ENCODE data around the gene TAS1R3. TPM values are rescaled to one million over a fixed set of nuclear protein-coding genes. Genes with fewer than 3 reads are reported as not detected.

Gene TAS1R3
- total RNA-seq, 1 donor from 2014 or later: 0.40 TPM

DNA sequence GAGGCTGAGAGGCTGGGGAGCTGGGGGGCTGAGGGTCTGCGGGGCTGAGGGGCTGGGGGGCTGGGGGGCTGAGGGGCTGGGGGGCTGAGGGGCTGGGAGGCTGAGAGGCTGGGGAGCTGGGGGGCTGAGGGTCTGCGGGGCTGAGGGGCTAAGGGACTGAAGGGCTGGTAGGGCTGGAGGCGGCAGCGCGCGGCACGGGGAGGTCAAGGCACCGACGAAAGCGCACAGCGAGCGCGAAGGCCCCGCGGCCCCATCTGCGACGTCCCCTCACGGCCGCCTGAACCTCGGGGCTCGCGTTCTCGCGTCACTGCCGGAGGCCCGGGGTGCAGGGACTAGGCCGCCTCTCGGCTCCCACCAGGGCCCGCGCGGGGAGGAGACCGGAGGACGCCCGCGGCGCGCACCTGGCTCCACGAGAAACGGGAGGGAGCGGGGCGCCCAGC is 7.0 kb upstream of the TAS1R3 start:
- no peak for DNase-seq (ENCODE audit: low spot score)

DNA sequence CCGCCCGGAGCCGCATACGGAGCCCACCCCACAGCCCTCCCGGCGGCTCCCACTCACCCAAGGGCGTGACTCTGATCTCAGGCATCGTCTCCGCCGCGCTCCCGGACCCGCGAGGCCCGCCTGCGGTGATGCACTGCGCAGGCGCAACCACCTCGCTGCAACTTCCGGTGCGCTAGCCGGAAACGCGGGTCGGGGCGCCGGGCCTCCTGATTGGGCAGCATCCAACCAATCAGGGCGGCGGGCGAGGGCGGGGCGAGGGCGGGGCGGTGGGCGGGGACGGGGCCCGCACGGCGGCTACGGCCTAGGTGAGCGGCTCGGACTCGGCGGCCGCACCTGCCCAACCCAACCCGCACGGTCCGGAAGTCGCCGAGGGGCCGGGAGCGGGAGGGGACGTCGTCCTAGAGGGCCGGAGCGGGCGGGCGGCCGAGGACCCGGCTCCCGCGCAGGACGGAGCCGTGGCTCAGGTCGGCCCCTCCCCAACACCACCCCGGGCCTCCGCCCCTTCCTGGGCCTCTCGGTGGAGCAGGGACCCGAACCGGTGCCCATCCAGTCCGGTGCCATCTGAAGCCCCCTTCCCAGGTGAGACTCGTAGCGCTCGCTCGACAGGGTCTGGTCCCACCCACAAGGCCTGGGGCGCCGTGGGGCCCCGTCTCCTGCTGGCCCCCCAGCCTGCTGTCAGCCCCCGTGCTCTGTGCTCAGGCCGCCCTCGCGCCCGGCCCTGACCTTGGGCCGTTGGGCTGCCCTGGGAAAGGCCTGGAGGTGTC is 6.4 kb upstream of the TAS1R3 start, which contains the start of the genes CPTP and INTS11:
Gene CPTP (plus strand): TSS at position 279 of the 764 bp plus-strand sequence. CDS start 2,109 bp downstream, outside the sequence.
Gene INTS11 (minus strand): TSS at position 137 of the 764 bp plus-strand sequence. CDS start 52 bp downstream, at position 85.
- peak; percentile 95 for DNase-seq (ENCODE audit: low spot score)

DNA sequence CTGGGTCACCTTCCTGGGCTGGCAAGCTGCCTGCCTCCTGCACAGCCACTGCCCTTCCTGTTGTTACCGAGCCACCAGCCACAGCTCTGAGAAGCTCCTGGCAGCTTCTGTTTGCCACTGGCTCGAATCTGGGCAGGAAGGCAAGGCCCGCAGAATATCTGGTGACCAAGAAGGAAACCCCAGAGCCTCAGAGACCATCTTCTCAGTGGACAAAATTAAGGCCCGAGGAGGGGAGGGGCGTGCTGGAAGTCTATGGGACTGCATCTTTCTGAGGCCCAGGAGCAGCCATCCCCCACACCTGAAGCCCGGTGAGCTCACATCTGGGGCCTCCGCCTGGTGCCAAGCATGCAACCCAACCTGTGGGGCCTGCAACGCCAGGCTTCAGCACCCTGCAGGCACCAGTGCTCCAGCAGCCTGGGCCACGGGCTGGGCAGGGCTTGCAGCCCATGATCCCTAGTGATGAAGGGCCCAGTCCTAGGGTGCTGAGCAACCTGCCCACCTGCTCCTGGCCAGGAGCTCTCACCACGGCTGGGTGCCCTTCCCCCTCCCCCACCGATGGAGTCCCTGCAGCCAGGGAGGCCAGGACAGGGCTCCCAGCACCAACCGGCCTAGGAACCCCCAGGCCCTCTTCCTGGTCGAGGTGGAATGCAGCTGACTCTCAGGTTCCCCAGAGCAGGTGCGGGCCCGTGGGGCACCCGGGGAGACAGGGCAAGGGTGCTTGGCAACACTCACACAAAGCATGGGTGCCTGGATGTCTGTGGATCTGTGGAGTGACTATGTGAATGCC is 5.6 kb upstream of the TAS1R3 start:
- no peak for DNase-seq (ENCODE audit: low spot score)

DNA sequence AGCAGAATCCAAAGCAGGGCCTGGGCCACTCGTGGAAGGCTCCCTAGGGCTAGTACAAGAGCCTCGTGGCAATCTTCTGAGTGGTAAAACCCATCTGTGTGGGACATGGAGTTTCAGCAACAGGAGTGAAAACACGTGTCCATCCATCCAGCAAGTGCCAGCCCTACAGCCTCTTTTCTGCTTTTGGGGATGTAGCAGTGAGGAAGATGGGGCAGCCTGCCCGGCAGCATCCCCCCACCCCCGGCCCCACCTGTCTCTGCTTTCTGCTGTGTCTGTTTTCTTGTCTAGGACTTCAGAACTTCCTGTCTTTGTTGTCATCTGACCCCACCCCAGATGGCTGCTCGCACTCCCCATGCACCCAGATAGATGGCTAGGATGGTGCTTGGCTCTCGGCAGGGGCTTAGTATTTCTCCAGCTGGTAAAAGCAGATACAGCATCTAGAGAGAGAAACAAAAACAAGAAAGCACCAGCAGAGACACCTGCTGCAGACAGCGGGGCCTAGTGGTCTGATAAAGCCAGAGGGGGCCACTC is 4.9 kb upstream of the TAS1R3 start:
- DNase-seq (ENCODE audit: low spot score): no peak

DNA sequence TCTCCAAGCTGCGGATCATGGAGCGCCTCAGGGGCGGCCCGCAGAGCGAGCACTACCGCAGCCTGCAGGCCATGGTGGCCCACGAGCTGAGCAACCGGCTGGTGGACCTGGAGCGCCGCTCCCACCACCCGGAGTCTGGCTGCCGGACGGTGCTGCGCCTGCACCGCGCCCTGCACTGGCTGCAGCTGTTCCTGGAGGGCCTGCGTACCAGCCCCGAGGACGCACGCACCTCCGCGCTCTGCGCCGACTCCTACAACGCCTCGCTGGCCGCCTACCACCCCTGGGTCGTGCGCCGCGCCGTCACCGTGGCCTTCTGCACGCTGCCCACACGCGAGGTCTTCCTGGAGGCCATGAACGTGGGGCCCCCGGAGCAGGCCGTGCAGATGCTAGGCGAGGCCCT is 3.8 kb upstream of the TAS1R3 start:
- no peak for DNase-seq (ENCODE audit: low spot score)

DNA sequence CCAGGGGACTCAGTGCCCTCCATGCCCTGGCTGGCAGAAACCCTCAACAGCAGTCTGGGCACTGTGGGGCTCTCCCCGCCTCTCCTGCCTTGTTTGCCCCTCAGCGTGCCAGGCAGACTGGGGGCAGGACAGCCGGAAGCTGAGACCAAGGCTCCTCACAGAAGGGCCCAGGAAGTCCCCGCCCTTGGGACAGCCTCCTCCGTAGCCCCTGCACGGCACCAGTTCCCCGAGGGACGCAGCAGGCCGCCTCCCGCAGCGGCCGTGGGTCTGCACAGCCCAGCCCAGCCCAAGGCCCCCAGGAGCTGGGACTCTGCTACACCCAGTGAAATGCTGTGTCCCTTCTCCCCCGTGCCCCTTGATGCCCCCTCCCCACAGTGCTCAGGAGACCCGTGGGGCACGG is 2.8 kb upstream of the TAS1R3 start:
- no peak for DNase-seq (ENCODE audit: low spot score)

DNA sequence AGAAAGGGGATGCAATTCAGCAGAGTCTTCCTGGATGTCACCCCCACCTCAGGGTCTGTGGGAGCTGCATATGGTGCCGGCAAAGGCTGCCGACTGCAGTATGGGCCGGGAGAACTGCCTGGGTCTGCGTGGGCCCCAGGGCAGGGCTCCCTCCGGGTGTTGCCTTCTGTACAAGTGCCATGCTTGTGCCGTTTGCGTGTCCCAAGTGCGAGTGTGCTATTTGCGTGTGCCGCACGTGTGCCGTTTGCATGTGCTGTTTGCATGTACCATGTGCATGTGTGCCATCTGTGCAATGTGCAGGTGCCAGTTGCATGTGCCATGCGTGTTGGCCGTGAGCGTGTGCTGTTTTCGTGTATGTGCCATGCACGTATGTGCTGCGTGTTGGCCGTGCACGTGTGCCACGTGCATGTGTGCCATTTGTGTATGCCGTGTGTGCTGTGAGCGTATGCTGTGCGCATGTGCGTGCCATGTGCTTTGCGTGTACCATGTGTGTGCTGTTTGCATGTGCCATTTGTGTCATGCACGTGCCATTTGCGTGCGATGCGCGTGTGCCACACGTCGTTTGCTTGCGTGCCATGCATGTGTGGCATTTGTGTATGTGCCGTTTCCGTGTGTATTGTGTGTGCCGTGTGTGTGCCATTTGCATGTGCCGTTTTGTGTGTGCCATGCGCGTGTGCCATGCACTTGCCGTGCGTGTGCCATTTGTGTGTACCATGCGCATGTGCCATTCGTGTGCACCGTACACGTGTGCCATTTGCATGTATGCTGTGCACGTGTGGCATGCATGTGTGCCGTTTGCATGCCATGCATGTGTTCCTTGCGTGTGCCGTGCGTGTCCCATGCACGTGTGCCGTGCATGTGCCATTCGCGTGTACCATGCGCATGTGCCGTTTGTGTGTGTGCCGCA is 1.5 kb upstream of the TAS1R3 start:
- no peak for DNase-seq (ENCODE audit: low spot score)

DNA sequence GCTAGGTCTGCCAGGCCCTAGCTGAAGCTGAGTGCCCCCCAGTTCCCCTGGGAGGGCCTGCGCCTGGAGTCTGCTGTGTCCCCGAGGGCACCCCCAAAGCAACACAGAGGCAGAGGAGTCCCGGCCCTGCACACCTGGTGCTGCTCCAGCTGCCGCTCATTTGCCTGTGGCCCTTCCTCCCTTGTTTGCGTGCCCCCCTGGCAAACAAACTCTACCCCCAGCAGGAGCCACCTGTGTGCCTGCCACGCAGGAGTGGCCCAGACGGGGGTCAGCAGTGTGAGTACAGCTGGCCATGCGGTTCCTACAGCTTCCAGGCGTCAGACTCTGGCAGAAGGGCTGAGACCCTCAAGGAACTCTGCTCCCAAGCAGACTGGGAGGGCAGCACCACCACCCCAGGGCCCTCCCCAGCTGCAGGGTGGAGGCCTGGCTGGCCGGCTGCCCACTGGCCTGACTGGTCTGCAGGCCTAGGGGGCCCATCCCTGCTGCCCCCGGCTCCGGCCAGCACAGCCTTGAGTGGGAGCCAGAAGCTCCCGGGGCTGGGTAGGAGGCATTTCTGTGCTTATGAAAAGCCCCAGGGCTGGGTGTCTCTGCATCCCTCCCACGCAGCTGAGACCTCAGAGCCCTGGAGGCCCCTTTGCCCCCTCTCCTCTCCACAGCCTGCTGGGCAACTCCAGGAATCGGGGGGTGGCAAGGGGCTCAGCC is 563 bp upstream of the TAS1R3 start:
- no peak for DNase-seq (ENCODE audit: low spot score)

DNA sequence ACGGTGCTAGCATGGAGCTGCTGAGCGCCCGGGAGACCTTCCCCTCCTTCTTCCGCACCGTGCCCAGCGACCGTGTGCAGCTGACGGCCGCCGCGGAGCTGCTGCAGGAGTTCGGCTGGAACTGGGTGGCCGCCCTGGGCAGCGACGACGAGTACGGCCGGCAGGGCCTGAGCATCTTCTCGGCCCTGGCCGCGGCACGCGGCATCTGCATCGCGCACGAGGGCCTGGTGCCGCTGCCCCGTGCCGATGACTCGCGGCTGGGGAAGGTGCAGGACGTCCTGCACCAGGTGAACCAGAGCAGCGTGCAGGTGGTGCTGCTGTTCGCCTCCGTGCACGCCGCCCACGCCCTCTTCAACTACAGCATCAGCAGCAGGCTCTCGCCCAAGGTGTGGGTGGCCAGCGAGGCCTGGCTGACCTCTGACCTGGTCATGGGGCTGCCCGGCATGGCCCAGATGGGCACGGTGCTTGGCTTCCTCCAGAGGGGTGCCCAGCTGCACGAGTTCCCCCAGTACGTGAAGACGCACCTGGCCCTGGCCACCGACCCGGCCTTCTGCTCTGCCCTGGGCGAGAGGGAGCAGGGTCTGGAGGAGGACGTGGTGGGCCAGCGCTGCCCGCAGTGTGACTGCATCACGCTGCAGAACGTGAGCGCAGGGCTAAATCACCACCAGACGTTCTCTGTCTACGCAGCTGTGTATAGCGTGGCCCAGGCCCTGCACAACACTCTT is 1.1 kb downstream of the TAS1R3 start:
- no peak for DNase-seq (ENCODE audit: low spot score)

DNA sequence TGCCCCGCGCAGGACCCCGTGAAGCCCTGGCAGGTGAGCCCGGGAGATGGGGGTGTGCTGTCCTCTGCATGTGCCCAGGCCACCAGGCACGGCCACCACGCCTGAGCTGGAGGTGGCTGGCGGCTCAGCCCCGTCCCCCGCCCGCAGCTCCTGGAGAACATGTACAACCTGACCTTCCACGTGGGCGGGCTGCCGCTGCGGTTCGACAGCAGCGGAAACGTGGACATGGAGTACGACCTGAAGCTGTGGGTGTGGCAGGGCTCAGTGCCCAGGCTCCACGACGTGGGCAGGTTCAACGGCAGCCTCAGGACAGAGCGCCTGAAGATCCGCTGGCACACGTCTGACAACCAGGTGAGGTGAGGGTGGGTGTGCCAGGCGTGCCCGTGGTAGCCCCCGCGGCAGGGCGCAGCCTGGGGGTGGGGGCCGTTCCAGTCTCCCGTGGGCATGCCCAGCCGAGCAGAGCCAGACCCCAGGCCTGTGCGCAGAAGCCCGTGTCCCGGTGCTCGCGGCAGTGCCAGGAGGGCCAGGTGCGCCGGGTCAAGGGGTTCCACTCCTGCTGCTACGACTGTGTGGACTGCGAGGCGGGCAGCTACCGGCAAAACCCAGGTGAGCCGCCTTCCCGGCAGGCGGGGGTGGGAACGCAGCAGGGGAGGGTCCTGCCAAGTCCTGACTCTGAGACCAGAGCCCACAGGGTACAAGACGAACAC is 1.8 kb downstream of the TAS1R3 start:
- DNase-seq (ENCODE audit: low spot score): no peak

DNA sequence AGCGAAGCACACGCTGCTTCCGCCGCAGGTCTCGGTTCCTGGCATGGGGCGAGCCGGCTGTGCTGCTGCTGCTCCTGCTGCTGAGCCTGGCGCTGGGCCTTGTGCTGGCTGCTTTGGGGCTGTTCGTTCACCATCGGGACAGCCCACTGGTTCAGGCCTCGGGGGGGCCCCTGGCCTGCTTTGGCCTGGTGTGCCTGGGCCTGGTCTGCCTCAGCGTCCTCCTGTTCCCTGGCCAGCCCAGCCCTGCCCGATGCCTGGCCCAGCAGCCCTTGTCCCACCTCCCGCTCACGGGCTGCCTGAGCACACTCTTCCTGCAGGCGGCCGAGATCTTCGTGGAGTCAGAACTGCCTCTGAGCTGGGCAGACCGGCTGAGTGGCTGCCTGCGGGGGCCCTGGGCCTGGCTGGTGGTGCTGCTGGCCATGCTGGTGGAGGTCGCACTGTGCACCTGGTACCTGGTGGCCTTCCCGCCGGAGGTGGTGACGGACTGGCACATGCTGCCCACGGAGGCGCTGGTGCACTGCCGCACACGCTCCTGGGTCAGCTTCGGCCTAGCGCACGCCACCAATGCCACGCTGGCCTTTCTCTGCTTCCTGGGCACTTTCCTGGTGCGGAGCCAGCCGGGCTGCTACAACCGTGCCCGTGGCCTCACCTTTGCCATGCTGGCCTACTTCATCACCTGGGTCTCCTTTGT is 2.6 kb downstream of the TAS1R3 start:
- no peak for DNase-seq (ENCODE audit: low spot score)

DNA sequence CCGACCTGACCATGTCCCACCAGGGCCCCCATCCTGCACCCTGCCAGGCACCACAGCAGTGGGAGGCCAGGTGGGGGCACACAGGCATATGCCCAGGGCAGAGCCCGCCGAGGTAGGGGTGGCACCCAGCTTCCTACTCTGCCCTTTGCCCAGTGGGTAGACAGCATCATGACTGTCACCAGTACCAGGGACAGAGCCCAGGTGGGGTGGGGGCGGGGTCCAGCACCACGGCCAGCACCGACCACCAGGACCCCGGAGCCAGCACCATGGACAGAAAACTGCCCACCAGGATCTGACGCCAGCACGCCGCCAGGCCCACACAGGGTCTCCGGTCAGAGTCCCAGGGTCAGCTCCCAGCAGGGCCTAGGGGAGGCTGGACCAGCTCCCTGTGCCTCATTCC is 3.8 kb downstream of the TAS1R3 start:
- DNase-seq (ENCODE audit: low spot score): no peak

DNA sequence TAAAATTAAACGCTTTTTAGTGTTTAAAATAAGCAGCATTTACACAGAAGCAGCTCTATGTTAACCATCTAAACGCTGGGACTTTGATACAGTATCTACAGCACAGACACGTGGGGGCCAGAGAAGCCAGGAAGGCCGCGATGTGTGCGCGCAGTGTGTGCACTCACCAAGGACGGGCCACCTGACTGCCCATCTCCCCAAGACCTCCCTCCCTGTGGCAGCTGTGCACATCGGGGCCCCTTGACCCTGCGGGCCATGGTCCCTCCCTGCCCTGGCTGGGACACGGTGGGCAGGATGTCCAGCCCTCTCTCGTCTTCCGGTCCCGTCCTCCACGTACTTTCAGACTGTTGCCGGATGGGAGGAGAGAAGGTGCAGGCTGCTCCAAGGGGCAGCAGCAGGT is 4.2 kb downstream of the TAS1R3 start:
- no peak for DNase-seq (ENCODE audit: low spot score)

DNA sequence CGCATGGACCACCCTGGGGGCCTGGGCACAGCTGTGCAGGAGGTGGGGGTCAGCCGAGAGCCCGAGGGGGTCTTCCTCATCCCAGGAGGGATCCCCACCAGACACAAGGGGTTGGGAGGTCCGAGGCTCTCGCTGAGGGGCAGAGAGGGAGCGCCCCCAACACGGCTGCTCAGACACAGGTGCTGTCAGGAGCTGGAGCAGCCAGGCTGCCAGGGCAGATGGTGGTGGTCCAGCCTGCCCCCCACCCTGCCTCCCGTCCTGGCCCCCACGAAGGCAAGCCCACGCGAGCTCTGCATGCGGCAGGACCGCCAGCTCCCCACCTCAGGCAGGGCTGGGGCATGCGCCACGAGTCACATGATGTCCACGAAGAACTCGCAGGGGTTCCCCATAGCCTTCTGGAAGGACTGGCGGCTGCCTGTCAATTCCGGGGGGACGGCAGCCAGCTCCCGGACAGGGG is 4.7 kb downstream of the TAS1R3 start:
- DNase-seq (ENCODE audit: low spot score): no peak

DNA sequence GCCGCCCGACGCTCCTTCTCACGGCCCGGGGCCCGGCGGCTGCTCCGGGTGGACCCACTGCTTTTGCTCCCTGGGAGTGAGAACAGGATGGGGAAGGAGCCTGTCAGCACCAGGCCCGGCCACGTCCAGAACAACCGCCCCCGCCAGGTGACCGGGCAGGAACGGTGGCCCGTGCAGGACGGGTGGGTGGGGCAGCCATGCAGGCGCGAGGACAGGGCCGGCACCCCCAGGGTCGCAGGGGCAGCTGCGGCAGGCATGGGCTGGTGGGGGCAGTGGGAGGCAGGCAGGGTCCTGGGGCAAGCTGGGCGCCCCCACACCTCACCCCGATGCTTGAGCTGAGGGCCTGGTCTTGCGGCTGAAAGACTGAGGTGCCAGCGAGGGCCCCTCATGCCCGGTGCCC is 5.4 kb downstream of the TAS1R3 start:
- DNase-seq (ENCODE audit: low spot score): no peak

DNA sequence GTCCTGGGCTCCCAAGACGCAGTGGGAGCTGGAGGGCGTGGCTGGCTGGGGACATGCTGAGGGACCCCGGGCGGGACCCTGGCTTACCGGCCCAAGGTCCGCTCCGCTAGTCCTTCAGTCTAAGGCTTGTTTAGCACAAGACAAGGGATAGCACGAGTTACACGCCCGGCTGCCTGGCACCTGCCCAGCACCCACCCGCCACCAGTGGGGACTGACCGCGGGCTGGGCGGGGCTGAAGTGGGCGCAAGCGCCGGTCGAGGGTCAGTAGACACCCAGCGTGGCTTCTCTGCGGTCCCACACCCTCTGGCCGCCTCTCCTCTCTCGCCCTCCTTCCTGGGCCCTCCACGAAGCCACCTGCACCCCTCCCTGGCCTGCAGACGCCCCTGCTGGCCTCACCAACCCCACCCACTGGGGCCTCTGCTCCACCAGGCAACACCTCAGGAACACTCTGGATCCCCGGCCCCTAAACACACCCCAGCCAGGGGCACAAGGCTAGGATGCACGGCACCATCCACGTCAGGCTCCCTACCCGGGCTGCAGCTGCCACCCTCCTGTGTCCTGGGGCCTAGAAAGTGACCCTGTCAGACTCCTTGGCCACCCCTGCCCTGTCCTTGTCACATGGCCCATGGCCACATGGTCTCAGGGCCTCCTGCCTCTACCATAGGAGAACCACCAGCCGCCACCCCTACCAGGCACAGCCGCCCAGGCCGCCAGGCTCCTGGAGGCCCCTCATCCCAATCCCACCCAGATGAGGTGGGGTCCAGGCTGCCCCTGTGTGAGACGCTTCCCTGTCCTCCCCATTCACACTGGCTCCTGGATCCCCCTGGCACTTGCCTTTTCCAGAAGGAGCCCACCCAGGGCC is 6.1 kb downstream of the TAS1R3 start:
- DNase-seq (ENCODE audit: low spot score): no peak

DNA sequence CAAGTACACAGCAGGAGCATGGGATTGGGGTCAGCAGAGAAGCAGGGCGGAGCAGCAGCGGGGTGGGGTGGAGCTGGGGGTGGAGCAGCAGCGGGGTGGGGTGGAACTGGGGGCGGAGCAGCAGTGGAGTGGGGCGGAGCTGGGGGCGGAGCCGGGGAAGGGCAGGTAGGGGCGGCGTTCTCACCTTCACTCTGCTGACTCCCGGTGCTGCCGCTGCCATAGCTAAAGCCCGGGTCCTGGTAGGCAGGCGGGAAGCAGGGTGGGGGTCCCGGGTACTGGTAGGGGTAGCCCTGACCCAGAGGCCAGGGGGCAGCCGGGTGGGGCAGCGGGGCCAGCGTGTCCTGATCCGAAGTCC is 6.7 kb downstream of the TAS1R3 start:
- DNase-seq (ENCODE audit: low spot score): no peak

DNA sequence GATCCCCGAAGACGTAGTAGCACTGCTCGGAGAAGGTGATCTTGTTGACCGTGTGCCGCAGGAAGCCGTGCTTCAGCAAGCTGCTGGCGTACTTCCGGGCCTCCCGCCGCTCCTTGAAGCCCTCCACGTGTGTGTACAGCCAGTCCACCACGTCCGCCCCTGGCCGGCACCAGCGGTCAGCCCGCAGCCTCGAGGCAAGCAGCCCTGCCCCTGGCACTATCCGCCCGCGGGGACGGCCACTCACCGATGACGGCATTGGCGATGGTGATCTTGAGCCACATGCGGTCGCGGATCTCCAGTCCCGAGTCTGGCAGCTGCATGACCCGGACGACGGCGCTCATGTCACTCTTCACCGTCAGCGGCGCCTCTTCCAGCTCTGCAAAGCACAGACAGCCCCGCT is 7.2 kb downstream of the TAS1R3 start:
- DNase-seq (ENCODE audit: low spot score): no peak
